Endothelial cell of umbilical vein (primary cell): ENCODE data around the gene STK32C. TPM values are rescaled to one million over a fixed set of nuclear protein-coding genes. Genes with fewer than 3 reads are reported as not detected.

Source experiments
- BruUV-seq: library from RNA; stranded (reverse); fragments of 400-500 nt; replicated peaks from 2 replicates; lab custom pipeline; 2021; lab: Mats Ljungman, UMichigan
- CTCF ChIA-PET: fragments of 300-600, 350-600 bp; sonication (Branson Sonifier 250); formaldehyde crosslinking; loops from one replicate; lab custom pipeline; 2021; ENCODE audit warnings: antibody characterized with exemption, inconsistent platforms; lab: Charles Lee
- POLR2A ChIA-PET: fragments of 300-600, 350-600 bp; sonication (Branson Sonifier 250); formaldehyde crosslinking; loops from one replicate; lab custom pipeline; 2021; ENCODE audit warnings: antibody characterized with exemption, inconsistent platforms; lab: Charles Lee
- DNase-seq: peaks from one replicate; pipeline ENCODE4 v3.0.0-alpha.2; 2011; ENCODE audit warnings: low read depth, low spot score
- FAIRE-seq: peaks from 2 replicates; lab custom pipeline; 2011; peaks lifted over from hg19 to GRCh38; lab: Jason Lieb, UNC
- H2AFZ ChIP-seq: 2 replicates; pipeline ENCODE4 v1.6.0; 2012; ENCODE audit warnings: low read depth, low read length, control low read depth, inconsistent platforms
- H3K27ac ChIP-seq: 2 replicates; pipeline ENCODE4 v1.5.1; 2011; ENCODE audit warnings: low read depth, mild to moderate bottlenecking, control low read depth, low read length, moderate library complexity; ENCODE audit not compliant: insufficient read depth
- H3K27me3 ChIP-seq, 2 experiments: 2 replicates each; pipeline versions ENCODE4 v1.6.0 to v1.6.1; 2011; ENCODE audit warnings: low read length in 2 of 2, mixed read lengths in 1 of 2; ENCODE audit not compliant: control insufficient read depth in 2 of 2, insufficient read depth in 2 of 2
- H3K36me3 ChIP-seq, 2 experiments: 2 replicates in 1 of 2; 3 replicates in 1 of 2; pipeline ENCODE4 v1.5.1; 2011; ENCODE audit warnings: low read length in 2 of 2, mild to moderate bottlenecking in 1 of 2, moderate library complexity in 1 of 2; ENCODE audit not compliant: control insufficient read depth in 2 of 2, insufficient read depth in 2 of 2; ENCODE audit errors: extremely low read depth in 1 of 2
- H3K4me1 ChIP-seq: 3 replicates; pipeline ENCODE4 v1.5.1; 2011; ENCODE audit warnings: mild to moderate bottlenecking, low read length; ENCODE audit not compliant: control insufficient read depth, insufficient read depth; ENCODE audit errors: extremely low read depth
- H3K4me2 ChIP-seq: 2 replicates; pipeline ENCODE4 v1.6.1; 2011; ENCODE audit warnings: low read length, control low read depth, mixed read lengths; ENCODE audit not compliant: insufficient read depth
- H3K4me3 ChIP-seq, 3 experiments: fragments of 200-600 bp in 1 of 3; sonication (generic), shearing (Covaris generic) in 1 of 3; replicated peaks in 1 of 3; 2 replicates each; pipeline ENCODE4 v1.5.1; 2011 to 2016; ENCODE audit warnings: control low read depth in 3 of 3, low read length in 3 of 3, mild to moderate bottlenecking in 2 of 3, inconsistent platforms in 1 of 3, low read depth in 1 of 3, moderate library complexity in 1 of 3; ENCODE audit not compliant: insufficient read depth in 1 of 3
- H3K79me2 ChIP-seq: 2 replicates; pipeline ENCODE4 v1.6.0; 2012; ENCODE audit warnings: low read length, inconsistent platforms; ENCODE audit not compliant: control insufficient read depth, insufficient read depth
- H3K9ac ChIP-seq: replicated peaks from 2 replicates; pipeline ENCODE3; 2011; ENCODE audit warnings: low read length, control low read depth; ENCODE audit not compliant: insufficient read depth; ENCODE audit errors: extremely low read depth
- H3K9me1 ChIP-seq: replicated peaks from 3 replicates; pipeline ENCODE4 v1.6.0; 2011; ENCODE audit warnings: mild to moderate bottlenecking, low read length; ENCODE audit not compliant: control insufficient read depth, insufficient read depth; ENCODE audit errors: extremely low read depth
- H3K9me3 ChIP-seq: replicated peaks from 2 replicates; pipeline ENCODE4 v1.5.1; 2012; ENCODE audit warnings: low read length, inconsistent platforms; ENCODE audit not compliant: control insufficient read depth, insufficient read depth
- H4K20me1 ChIP-seq: replicated peaks from 2 replicates; pipeline ENCODE3; 2011; ENCODE audit warnings: mild to moderate bottlenecking, low read length; ENCODE audit not compliant: control insufficient read depth, insufficient read depth; ENCODE audit errors: extremely low read depth
- EZH2 ChIP-seq: IDR thresholded peaks from 2 replicates; pipeline ENCODE4 v1.6.1; 2012; ENCODE audit warnings: borderline replicate concordance, low read depth, mild to moderate bottlenecking, moderate library complexity, low read length, inconsistent platforms; ENCODE audit not compliant: severe bottlenecking
- JUN ChIP-seq: IDR thresholded peaks from 2 replicates; pipeline ENCODE4 v1.6.1; 2011; ENCODE audit warnings: borderline replicate concordance, low read depth; ENCODE audit not compliant: insufficient read length, insufficient read depth
- MYC ChIP-seq: IDR thresholded peaks from one replicate; pipeline ENCODE4 v1.6.1; 2011; ENCODE audit warnings: mild to moderate bottlenecking, low read depth, low read length
- POLR2AphosphoS5 ChIP-seq: IDR thresholded peaks from 2 replicates; pipeline ENCODE4 v1.6.1; 2012; ENCODE audit warnings: low read depth, mild to moderate bottlenecking, control low read depth, low read length, moderate library complexity; ENCODE audit not compliant: insufficient read depth
- dilution Hi-C: fragments of 300-500 bp; cut with MboI; formaldehyde crosslinking; loops from one replicate; pipeline ENCODE4 v1.15.0; 2019; ENCODE audit warnings: low sequenced_read_pairs; ENCODE audit not compliant: extremely low pct_ligation_motif_present
- intact Hi-C: fragments of 100-400 bp; cut with micrococcal nuclease; formaldehyde crosslinking; loops from one replicate; pipeline ENCODE4 v1.10.0; 2022
- polyA plus RNA-seq, 4 experiments: library from polyadenylated mRNA; depleted of rRNA in 3 of 4; stranded (reverse) in 3 of 4; unstranded in 1 of 4; fragments of >200 nt; gene quantifications; 2 replicates each; pipeline versions ENCODE4 v1.2.1 to v1.2.3, GENCODE V29; 2011 to 2012; ENCODE audit warnings: missing spikeins in 1 of 4
- total RNA-seq: library from RNA; stranded (reverse); gene quantifications from 2 replicates; pipeline ENCODE4 v1.2.3, GENCODE V29; 2021
- TF ChIP-seq, protein P1 (sequence below), 2 donors: IDR thresholded peaks; 1 replicate in 1 of 2; 2 replicates in 1 of 2; pipeline ENCODE4 v1.5.1; 2011; ENCODE audit warnings: low read length in 2 of 2, mild to moderate bottlenecking in 2 of 2, moderate library complexity in 2 of 2, control low read depth in 1 of 2, inconsistent platforms in 1 of 2, low read depth in 1 of 2; ENCODE audit not compliant: insufficient read depth in 1 of 2; ENCODE audit errors: extremely low read depth in 1 of 2

STK32C gene
- total and polyA plus RNA-seq, 2 donors (not counting 3 experiments of a cell fraction or from before 2014, with no cell fraction given), result 5.4 to 14.1 TPM

GRCh38 chr10:132232981-132233380 is 74.8 kb downstream of the STK32C start:
- Histone ChIP-seq H3K4me1 (no peaks in the 10 kb centered on the region), H3K36me3 (no peaks in the 10 kb centered on the region), H4K20me1 (no peaks in the 10 kb centered on the region), H3K4me2 (no peak overlapping the region), H2AFZ (no peak overlapping the region), H3K9me1 (no peaks in the 10 kb centered on the region), H3K4me3 (no peak overlapping the region), H3K27me3 (no peaks in the 10 kb centered on the region), H3K79me2 (no peaks in the 10 kb centered on the region), H3K9me3 (no peaks in the 10 kb centered on the region), H3K9ac (no peak overlapping the region), H3K27ac (no peak overlapping the region)
- no TSS peak for BruUV-seq
- no peak for FAIRE-seq
- intact Hi-C loops, result no loop called here
- no peak for DNase-seq
- CTCF ChIA-PET, result no interaction called here
- dilution Hi-C loops, result no loop called here
- POLR2A ChIA-PET, result no interaction called here
- TF ChIP-seq MYC (no peak), EZH2 (no peak), JUN (no peak), POLR2AphosphoS5 (no peak)
- TF ChIP-seq, protein P1, sequence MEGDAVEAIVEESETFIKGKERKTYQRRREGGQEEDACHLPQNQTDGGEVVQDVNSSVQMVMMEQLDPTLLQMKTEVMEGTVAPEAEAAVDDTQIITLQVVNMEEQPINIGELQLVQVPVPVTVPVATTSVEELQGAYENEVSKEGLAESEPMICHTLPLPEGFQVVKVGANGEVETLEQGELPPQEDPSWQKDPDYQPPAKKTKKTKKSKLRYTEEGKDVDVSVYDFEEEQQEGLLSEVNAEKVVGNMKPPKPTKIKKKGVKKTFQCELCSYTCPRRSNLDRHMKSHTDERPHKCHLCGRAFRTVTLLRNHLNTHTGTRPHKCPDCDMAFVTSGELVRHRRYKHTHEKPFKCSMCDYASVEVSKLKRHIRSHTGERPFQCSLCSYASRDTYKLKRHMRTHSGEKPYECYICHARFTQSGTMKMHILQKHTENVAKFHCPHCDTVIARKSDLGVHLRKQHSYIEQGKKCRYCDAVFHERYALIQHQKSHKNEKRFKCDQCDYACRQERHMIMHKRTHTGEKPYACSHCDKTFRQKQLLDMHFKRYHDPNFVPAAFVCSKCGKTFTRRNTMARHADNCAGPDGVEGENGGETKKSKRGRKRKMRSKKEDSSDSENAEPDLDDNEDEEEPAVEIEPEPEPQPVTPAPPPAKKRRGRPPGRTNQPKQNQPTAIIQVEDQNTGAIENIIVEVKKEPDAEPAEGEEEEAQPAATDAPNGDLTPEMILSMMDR (IDR thresholded peaks at IDR 0.05; ENCODE audit: extremely low read depth in 1 of 2, insufficient read depth in 1 of 2, low read depth in 1 of 2, low read length in 2 of 2), result no peak
